Measurements from ENCODE around the gene INKA1.
"Not testable (repeated sequence)": the region's sequence is repeated elsewhere in the genome, so short reads cannot be mapped to it uniquely, and the experiment has no call there.

INKA1 gene

GRCh38 chr3:49802719-49803464, at the start of gene INKA1:
Gene INKA1, plus strand, starts transcription at chr3:49803261. Its CDS starts 132 bp downstream, at chr3:49803393.
- peak; percentile 91 for DNase-seq (ENCODE audit: low spot score)

DNA sequence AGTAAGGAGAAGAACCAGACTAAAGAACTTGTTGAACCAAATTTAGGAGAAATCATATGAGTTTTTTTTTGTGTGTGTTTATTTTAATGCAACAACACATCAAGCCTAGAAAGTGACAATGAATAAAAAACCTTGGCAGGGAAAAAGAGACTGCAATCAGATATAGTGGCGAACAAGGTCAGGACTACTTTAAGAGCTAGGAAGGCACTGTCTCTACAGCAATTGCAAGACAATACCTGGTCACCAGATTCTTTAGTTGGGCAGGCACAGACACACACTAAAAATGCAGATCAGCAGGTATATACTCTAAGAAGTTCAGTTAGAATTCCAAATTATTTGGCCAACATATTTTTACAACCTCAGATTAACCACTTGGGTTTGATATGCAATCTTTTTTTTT, 48.5 kb upstream of the INKA1 start:
- no peak for DNase-seq (ENCODE audit: low spot score)

DNA sequence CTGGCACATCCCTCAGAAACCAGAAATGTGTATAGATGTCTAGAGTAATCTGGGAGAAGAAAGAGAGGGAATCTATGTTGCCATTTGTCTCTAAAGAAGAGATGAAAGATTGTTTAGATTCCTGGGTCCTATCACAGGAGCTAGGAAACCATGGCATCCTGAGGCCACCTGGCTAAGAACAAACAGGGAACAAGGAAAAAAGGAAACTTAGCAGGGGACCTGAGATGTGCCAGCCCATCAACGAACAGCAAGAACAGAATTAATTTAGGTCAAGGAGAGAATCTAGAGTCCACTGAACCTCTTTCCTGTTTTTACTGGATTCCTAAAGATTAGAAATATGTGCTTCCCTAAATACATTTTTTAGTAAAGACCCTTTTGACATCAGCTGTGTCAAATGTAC, 47.0 kb upstream of the INKA1 start:
- DNase-seq (ENCODE audit: low spot score): no peak

DNA sequence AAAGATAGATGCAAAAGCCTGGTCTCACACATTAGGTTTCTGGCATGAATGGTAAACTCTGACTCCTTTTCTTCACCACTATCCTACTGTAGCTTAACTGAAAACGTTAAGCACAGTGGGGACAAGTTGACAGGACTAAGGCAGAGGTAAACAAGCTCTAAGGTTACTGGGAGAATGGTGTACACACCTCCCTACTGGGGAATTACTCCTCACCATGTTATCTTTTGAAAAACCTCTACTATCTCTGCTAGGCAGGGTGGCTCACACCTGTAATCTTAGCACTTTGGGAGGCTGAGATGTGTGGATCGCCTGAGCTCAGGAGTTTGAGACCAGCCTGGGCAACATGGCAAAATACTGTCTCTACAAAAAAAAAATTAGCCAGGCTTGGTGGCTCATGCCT, 45.9 kb upstream of the INKA1 start:
- DNase-seq (ENCODE audit: low spot score): no peak

DNA sequence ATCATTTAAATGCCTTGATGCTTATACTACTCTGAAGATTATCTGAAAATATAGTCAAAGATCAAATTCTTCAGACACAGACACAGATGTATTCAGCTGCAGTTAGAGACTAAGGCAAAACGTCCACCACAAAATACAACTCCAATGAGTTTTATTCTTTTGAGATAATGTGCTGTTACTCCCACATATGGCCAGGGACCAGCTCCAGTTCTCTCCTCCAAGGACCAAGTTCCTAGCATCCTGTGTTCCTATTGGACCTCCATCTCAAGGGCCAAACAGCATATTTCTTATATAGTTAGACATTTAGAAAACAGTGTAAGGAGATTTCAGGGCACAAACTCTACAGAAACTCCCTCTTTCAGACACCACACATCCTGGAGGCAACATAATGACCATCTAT, 43.8 kb upstream of the INKA1 start:
- DNase-seq (ENCODE audit: low spot score): no peak

DNA sequence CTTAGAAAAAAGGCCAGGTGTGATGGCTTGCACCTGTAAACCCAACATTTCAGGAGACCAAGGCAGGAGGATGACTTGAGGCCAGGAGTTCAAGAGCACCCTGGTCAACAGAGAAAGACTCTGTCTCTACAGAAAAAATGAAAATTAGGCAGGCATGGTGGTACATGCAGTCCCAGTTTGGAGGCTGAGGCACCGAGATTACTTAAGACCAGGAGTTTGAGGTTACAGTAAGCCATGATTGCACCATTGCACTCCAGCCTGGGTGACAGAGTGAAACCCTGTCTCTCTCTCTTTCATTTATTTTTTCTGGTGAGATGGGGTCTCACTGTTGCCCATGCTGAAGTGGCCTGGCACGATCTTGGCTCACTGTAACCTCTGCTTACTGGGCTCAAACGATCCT, 41.4 kb upstream of the INKA1 start:
- DNase-seq (ENCODE audit: low spot score): no peak

DNA sequence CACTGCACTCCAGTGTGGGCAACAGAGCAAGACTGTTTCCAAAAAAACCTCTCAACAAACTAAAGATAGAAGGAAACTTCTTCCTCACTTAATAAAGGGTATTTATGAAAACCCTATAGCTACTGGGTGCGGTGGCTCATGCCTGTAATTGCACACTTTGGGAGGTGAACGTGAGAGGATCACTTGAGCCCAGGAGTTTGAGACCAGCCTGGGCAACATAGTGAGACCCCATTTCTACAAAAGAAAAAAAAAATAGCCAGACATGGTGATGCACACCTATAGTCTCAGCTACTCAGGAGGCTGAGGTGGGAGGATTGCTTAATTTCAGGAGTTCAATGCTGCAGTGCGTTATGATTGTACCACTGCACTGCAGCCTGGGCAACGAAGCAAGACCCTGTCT, 39.1 kb upstream of the INKA1 start:
- no peak for DNase-seq (ENCODE audit: low spot score)

- DNase-seq (ENCODE audit: low spot score): no peak
These were observed 33.7 kb upstream of the INKA1 start for GRCh38 chr3:49769286-49769915.

DNA sequence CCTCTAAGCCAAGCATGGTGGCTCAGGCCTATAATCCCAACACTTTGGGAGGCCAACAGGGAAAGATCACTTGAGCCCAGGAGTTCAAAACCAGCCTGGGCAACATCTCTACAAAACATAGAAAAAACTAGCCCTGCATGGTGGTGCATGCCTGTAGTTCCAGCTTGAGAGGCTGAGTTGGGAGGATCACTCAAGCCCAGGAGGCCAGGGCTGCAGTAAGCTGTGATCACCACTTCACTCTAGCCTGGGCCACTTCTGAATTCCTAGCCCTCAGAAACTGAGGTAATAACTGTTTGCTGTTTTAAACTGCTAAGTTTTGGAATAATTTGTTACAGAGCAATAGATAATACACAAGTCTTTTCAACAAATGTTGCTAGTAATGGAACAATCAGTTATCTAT, 33.1 kb upstream of the INKA1 start:
- no peak for DNase-seq (ENCODE audit: low spot score)

- DNase-seq (ENCODE audit: low spot score): no peak
These were observed 31.6 kb upstream of the INKA1 start for GRCh38 chr3:49771340-49771938.

- no peak for DNase-seq (ENCODE audit: low spot score)
These were observed 30.4 kb upstream of the INKA1 start for GRCh38 chr3:49772703-49773102.

DNA sequence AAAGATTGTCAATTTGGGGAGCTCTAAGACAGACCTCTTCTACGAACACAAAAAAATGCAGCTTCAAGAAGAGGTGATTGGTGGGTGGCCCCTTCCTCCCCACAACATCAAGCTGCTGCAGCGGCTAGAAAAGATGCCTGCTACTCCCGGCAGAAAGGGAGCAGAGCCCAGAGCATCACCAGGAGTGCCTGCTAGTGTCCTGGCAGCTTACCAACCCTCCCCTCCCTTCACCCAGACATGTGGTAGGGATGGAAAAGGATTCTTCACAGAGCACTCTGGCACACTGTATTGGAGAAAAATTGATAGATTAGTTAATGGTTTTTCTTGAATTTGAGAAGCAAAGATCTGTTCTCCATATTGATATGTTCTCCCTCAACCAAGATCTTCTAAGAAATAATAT, 27.5 kb upstream of the INKA1 start:
- DNase-seq (ENCODE audit: low spot score): no peak

GRCh38 chr3:49776101-49776500, 27.0 kb upstream of the INKA1 start:
- DNase-seq (ENCODE audit: low spot score): not testable (repeated sequence)

DNA sequence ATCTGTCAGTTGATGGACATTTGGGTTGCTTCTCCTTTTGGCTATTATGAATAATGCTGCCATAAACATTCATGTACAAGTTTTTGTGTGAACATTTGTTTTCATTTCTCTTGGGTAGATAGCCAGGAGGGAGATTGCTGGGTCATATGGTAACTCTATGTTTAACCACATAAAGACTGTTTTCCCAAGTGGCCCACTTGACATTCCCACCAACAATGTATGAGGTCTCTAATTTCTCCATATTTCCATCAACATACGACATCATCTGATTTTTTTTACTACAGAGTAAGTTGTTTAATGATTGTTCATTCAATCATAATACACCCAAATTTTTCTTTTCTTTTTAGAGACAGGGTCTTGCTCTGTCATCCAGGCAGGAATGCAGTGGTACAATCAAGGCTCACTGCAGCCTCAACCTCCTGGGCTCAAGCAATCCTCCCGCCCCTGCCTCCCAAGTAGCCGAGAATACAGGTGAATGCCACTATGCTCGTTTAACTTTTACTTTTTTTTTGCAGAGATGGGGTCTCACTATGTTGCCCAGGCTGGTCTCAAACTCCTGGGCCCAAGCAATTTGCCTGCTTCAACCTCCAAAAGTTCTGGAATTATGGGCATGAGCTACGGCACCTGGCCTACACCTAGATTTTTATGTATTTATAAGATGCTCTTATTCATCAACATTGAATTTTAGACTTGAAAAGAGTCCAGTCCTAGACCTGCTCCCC, 23.5 kb upstream of the INKA1 start:
- DNase-seq (ENCODE audit: low spot score): no peak

GRCh38 chr3:49780080-49780974, 22.7 kb upstream of the INKA1 start:
- no peak for DNase-seq (ENCODE audit: low spot score)

- not testable (repeated sequence) for DNase-seq (ENCODE audit: low spot score)
These were observed 22.1 kb upstream of the INKA1 start for GRCh38 chr3:49780975-49781365.

DNA sequence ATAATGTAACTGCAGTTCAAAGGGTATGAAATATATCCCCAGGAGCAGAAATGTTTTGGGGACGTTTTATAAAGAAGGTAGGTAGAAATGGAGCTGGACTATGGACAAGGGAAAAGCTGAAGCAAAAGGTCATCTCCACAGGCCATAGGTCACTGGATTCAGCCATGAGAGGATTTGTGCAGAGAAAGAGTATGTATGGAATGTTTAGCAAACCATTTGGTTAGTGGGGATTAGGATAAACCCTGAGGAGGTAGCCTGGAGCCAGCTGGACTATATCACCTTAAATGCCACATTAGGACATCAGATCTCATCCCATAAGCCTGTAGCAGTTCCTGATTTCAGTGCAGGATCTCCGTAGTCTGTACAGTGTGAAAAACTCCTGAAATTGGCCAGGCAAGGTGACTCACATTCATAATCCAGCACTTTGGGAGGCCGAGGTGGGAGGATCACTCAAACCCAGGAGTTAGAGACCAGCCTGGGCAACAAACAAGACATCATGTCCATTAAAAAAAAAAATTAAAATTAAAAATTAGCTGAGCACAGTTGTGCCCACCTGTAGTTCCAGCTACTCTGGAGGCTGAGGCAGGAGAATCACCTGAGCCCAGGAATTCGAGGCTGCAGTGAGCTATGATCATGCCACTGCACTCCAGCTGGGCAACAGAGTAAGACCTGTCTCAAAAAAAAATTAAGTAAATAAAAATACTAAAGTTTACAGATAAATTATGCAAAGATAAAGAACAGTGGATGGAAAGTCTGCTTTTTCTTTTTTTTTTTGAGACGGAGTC, 21.5 kb upstream of the INKA1 start:
- no peak for DNase-seq (ENCODE audit: low spot score)

GRCh38 chr3:49782277-49782676, 20.8 kb upstream of the INKA1 start:
- not testable (repeated sequence) for DNase-seq (ENCODE audit: low spot score)

DNA sequence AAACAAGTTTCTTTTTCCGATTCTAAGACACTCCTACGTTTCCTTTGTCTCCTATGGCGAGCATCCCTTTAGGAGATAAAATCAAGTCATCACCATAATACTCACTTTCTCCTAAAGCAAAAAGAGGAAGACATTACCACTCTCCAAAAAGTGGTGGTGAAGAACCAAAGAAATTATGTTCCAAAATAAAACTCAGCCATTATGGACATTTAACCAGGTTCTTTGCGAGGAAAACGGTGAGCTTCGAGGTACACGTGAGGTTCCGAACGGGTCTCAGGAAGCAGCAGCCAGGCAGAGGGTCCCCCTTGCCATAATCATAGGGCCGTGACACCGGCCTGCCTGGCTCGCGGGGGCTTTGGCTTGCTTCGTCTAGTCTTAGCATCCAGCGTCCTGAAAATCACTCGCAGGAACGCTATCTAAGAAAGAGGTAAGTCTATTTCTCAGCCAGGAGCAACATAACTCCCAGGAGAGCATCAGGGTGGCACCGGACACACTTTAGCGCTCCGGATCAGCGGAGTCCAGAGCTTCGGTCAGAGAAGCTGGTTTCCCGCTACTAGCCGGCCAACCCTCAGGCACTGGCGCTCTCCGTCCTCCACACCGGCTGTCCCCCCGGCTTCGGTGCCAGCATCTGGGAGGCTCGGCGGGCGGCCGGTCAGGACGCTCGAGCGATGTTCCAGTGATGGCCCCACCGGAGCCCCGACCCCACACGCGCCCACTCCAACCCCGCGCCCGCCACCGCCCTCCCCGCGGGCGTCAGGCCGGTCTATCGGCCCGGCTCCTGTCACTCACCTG, 17.3 kb upstream of the INKA1 start:
- DNase-seq (ENCODE audit: low spot score): peak; percentile 18
